GM12872 (cell line): ENCODE data around the gene CDADC1.

Experiments used
- CTCF ChIP-seq: IDR thresholded peaks from 3 replicates; pipeline ENCODE4 v1.5.1; 2011; ENCODE audit warnings: low read depth, mild to moderate bottlenecking, low read length, moderate library complexity; ENCODE audit not compliant: insufficient read depth

The CDADC1 gene

GRCh38 chr13:49302817-49303216 lies 55.1 kb downstream of the CDADC1 start:
- TF ChIP-seq CTCF = no peak

- no peak for TF ChIP-seq CTCF
Measured at GRCh38 chr13:49303533-49304252, 56.0 kb downstream of the CDADC1 start.

GRCh38 chr13:49304356-49304755 lies 56.6 kb downstream of the CDADC1 start:
- no peak for TF ChIP-seq CTCF

GRCh38 chr13:49304763-49305700 lies 57.3 kb downstream of the CDADC1 start:
- TF ChIP-seq CTCF = no peak

GRCh38 chr13:49305792-49306425 lies 58.2 kb downstream of the CDADC1 start:
- no peak for TF ChIP-seq CTCF

- TF ChIP-seq CTCF = no peak
Measured at GRCh38 chr13:49307365-49307764, 59.6 kb downstream of the CDADC1 start.
